Endothelial cell (in vitro differentiated cells): ENCODE data around the gene SLTM. TPM values are rescaled to one million over a fixed set of nuclear protein-coding genes. Genes with fewer than 3 reads are reported as not detected.
A peak's percentile ranks its signal among the peaks of the same experiment; 100 is the strongest.

Experiments used
- DNase-seq: peaks from one replicate; pipeline ENCODE4 v3.0.0; 2021; ENCODE audit warnings: low spot score
- H3K27ac Mint-ChIP-seq: one replicate; pipeline ENCODE4 v1.8.0; 2021; ENCODE audit warnings: mixed read lengths, inconsistent platforms; ENCODE audit not compliant: unreplicated experiment
- H3K27me3 Mint-ChIP-seq: one replicate; pipeline ENCODE4 v1.8.0; 2021; ENCODE audit warnings: mild to moderate bottlenecking, moderate library complexity, mixed read lengths, inconsistent platforms; ENCODE audit not compliant: unreplicated experiment
- H3K36me3 Mint-ChIP-seq: one replicate; pipeline ENCODE4 v1.8.0; 2021; ENCODE audit warnings: mild to moderate bottlenecking, low read depth, mixed read lengths, inconsistent platforms; ENCODE audit not compliant: unreplicated experiment
- H3K4me1 Mint-ChIP-seq: one replicate; pipeline ENCODE4 v1.8.0; 2021; ENCODE audit warnings: mild to moderate bottlenecking, mixed read lengths, inconsistent platforms; ENCODE audit not compliant: unreplicated experiment
- H3K4me3 Mint-ChIP-seq: one replicate; pipeline ENCODE4 v1.8.0; 2021; ENCODE audit warnings: mild to moderate bottlenecking, mixed read lengths, inconsistent platforms; ENCODE audit not compliant: unreplicated experiment
- H3K9me3 Mint-ChIP-seq: one replicate; pipeline ENCODE4 v1.8.0; 2021; ENCODE audit warnings: mixed read lengths, inconsistent platforms; ENCODE audit not compliant: unreplicated experiment
- total RNA-seq: library from RNA; stranded (reverse); fragmentation: NEBNext Ultra II Directional; extraction: Animal tissue kit (Norgen Biotek cat#: 25700); gene quantifications from one replicate; pipeline ENCODE4 v1.2.1, GENCODE V29; 2021; ENCODE audit not compliant: unreplicated experiment
- TF ChIP-seq, protein P1 (sequence below): fragments of 200-600 bp; sonication (generic); IDR thresholded peaks from one replicate; pipeline ENCODE4 v1.5.0; 2021; ENCODE audit warnings: antibody characterized with exemption; ENCODE audit not compliant: unreplicated experiment

SLTM gene
- total RNA-seq, 1 donor from 2014 or later, result 71.9 TPM

DNA sequence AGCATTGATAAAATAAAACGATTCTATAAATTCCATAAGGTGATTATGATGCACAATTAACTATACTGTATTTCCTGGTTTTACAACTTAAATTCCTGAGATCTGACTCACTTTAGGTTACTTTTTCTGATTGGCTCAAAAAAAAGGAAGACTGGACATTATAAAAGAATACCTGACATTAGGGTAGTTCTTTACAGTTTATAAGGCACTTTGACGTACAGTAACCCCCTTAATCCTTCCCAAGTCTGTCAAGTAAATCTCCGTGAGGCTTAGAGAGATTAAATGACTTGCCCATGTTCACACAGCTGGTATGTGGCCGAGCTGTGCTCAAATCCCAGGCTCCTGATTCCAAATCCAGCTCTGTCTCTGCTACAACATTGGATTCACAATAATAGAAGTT lies 1.0 kb upstream of the SLTM start:
- Mint-ChIP-seq H3K27ac (peak overlapping the region; percentile 97), H3K27me3 (peaks cover 1% of the 10 kb centered on the region), H3K4me3 (peak overlapping the region; percentile 95), H3K9me3 (no peaks in the 10 kb centered on the region), H3K4me1 (peaks cover 5% of the 10 kb centered on the region), H3K36me3 (peaks cover 4% of the 10 kb centered on the region)
- DNase-seq, result no peak
- TF ChIP-seq, protein P1, sequence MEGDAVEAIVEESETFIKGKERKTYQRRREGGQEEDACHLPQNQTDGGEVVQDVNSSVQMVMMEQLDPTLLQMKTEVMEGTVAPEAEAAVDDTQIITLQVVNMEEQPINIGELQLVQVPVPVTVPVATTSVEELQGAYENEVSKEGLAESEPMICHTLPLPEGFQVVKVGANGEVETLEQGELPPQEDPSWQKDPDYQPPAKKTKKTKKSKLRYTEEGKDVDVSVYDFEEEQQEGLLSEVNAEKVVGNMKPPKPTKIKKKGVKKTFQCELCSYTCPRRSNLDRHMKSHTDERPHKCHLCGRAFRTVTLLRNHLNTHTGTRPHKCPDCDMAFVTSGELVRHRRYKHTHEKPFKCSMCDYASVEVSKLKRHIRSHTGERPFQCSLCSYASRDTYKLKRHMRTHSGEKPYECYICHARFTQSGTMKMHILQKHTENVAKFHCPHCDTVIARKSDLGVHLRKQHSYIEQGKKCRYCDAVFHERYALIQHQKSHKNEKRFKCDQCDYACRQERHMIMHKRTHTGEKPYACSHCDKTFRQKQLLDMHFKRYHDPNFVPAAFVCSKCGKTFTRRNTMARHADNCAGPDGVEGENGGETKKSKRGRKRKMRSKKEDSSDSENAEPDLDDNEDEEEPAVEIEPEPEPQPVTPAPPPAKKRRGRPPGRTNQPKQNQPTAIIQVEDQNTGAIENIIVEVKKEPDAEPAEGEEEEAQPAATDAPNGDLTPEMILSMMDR, result no peak

DNA sequence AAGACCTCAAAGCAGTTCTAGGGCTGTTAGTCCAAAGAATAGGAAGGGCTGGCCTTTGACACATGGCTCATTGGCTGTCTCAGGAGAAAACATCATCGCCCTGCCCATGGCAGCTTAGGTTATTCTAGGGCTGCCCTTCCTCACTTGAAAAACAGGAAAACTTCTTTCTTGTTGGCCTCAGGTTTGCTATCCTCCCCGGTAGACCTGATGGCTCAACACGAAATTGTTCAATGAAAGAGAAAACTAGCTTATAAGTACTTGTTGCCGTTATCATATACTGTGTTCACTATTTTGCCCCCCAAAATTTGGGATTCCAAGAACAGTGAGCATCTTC lies 602 bp upstream of the SLTM start:
- DNase-seq, result no peak
- Mint-ChIP-seq H3K9me3 (no peaks in the 10 kb centered on the region), H3K36me3 (peaks cover 4% of the 10 kb centered on the region), H3K4me3 (peak overlapping the region; percentile 95), H3K27ac (peak overlapping the region; percentile 97), H3K27me3 (peaks cover 1% of the 10 kb centered on the region), H3K4me1 (peaks cover 5% of the 10 kb centered on the region)
- TF ChIP-seq, protein P1, result no peak

DNA sequence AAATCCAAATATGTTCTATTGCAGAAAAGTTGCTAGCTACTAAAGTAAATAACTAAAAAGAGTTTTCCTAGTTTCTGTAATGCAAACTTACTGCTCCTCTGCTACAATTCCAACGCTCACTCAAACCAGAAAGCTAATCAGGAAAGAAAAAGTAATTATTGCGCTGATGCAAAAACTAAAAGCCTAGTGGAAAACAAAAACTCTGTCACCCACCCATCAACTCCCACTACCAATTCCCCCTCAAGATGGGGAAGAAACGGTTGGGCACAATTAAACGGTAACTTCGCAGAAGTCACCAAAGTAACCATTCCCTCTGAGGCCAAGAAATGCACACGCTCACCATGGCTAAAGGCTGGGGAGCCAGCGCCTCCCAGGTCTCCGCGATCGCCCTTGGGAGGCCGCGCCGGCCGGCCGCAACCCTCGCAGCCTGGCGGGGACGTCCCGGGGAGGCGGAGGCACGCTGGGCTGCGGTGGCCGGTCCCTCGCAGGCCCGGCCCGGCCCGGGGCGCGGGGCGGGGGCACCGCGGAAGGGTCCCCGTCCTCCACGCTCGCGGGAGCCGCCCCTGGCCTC lies 684 bp downstream of the SLTM start:
- Mint-ChIP-seq H3K4me3 (peak overlapping the region; percentile 99), H3K4me1 (peaks cover 5% of the 10 kb centered on the region), H3K27me3 (peaks cover 1% of the 10 kb centered on the region), H3K27ac (peak overlapping the region; percentile 97), H3K36me3 (peaks cover 4% of the 10 kb centered on the region), H3K9me3 (no peaks in the 10 kb centered on the region)
- DNase-seq, result no peak
- TF ChIP-seq, protein P1, result no peak

DNA sequence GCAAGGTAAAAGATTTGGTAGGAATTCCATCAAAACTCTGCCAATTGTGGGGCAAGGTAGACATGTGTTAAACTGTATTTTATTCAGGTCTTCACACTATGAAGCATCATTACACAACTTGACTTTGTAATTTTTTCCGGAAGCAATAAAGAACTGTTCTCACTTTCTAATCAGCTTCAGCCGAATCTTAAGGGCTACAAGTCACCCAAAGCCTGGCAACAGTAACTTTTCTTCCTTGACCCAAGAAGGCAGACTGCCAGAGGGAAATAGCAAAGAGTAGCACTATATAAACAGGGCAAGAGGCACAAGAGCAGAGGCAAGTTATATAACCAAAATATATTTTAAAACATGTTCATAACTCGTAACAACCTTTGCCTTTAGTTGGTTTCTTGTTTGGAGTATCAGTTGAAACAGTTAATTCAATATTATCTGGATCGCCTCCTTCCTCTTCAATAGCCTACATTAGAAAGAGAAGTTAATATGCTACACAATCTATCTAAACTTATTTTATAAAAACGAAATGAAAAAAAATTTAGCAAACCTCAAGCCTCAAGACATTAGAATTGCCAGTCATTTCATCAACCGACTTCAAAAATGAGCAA lies 1.4 kb downstream of the SLTM start:
- H3K4me3 Mint-ChIP-seq, result peak overlapping the region; percentile 99
- TF ChIP-seq, protein P1, result no peak
- peaks cover 4% of the 10 kb centered on the region for H3K36me3 Mint-ChIP-seq
- no peaks in the 10 kb centered on the region for H3K9me3 Mint-ChIP-seq
- H3K27me3 Mint-ChIP-seq, result peaks cover 1% of the 10 kb centered on the region
- H3K4me1 Mint-ChIP-seq, result peaks cover 5% of the 10 kb centered on the region
- no peak for DNase-seq
- peak overlapping the region; percentile 97 for H3K27ac Mint-ChIP-seq

DNA sequence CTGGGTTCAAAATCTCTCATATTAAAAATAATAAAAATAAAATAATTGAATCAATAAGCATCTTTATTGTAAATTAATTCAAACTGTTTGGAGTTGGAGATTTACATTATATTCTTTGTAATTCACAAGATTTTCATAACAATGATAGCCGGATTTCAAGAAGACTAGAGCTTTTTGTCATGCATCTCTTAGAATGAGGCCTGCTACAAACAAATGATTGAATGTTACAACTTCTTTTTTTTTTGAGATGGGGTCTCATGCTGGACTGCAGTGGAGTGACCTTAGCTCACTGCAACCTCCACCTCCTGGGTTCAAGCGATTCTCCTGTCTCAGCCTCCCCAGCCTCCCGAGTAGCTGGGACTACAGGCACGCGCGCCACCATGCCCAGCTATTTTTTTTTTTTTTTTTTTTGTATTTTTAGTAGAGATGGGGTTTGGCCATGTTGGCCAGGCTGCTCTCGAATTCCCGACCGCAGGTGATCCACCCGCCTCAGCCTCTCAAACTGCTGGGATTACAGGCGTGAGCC lies 3.5 kb downstream of the SLTM start:
- H3K27ac Mint-ChIP-seq, result no peak overlapping the region
- H3K4me1 Mint-ChIP-seq, result peaks cover 5% of the 10 kb centered on the region
- H3K36me3 Mint-ChIP-seq, result peaks cover 9% of the 10 kb centered on the region
- TF ChIP-seq, protein P1, result no peak
- DNase-seq, result no peak
- H3K9me3 Mint-ChIP-seq, result no peaks in the 10 kb centered on the region
- H3K27me3 Mint-ChIP-seq, result peaks cover 1% of the 10 kb centered on the region
- no peak overlapping the region for H3K4me3 Mint-ChIP-seq
